Testis (tissue), 2 donors: ENCODE results near the gene KTI12.

Experiments used
- CTCF ChIP-seq, 3 experiments: fragments of 450-650 bp in 2 of 3; fragments of 200-600 bp in 1 of 3; sonication (generic) in 1 of 3; IDR thresholded peaks; one replicate each; pipeline ENCODE4 v1.5.1; 2016 to 2019; ENCODE audit warnings: antibody characterized with exemption in 3 of 3, mild to moderate bottlenecking in 2 of 3, moderate library complexity in 1 of 3
- POLR2A ChIP-seq: fragments of 450-650 bp; IDR thresholded peaks from one replicate; pipeline ENCODE4 v1.6.1; 2017; ENCODE audit warnings: antibody characterized with exemption, mild to moderate bottlenecking, moderate library complexity

- TF ChIP-seq CTCF (IDR thresholded peaks at IDR 0.05), result no peak
- TF ChIP-seq POLR2A, result no peak
Observed at GRCh38 chr1:52057876-52058415, 24.3 kb upstream of the KTI12 start.
